Neuron (in vitro differentiated cells): ENCODE results near the gene FAM229B.
"Not testable (repeated sequence)": the region's sequence is repeated elsewhere in the genome, so short reads cannot be mapped to it uniquely, and the experiment has no call there.

Experiments
- H2AFZ ChIP-seq: one replicate; pipeline ENCODE4 v1.6.1; 2013; ENCODE audit warnings: low read depth, mild to moderate bottlenecking, inconsistent platforms, low read length, moderate library complexity
- H3K27me3 ChIP-seq: one replicate; pipeline ENCODE4 v1.6.1; 2013; ENCODE audit warnings: low read length; ENCODE audit not compliant: insufficient read depth
- H3K36me3 ChIP-seq: one replicate; pipeline ENCODE4 v1.6.1; 2013; ENCODE audit warnings: low read length; ENCODE audit not compliant: insufficient read depth
- H3K4me1 ChIP-seq: one replicate; pipeline ENCODE4 v1.6.1; 2013; ENCODE audit warnings: low read length; ENCODE audit not compliant: insufficient read depth
- H3K4me3 ChIP-seq: 2 replicates; pipeline ENCODE4 v1.5.1; 2013; ENCODE audit warnings: mild to moderate bottlenecking, low read length, moderate library complexity
- H3K9me3 ChIP-seq: one replicate; pipeline ENCODE4 v1.6.1; 2013; ENCODE audit warnings: low read length

FAM229B gene

DNA sequence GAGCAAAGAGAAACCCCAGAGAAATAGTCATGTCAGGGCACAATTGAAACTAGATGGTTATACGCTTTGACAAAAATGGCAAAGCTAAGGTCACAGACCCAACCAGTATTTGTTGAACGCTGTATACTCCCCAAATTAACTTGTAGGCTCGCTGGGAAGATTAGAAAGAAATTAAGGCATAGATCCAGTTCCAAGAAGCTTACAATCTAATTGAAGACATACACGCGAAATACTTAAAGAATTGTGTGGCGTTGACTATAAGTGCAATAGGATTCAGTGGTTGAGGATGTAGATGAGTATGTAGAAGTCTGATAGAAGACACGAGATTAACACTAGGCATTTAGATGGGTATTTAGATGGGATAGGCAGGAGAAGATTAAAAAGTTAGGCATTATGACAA, 525 bp downstream of the FAM229B start:
- Histone ChIP-seq H3K4me1 (peaks cover 16% of the 10 kb centered on the region), H2AFZ (peak overlapping the region; percentile 73), H3K4me3 (peak overlapping the region; percentile 94), H3K36me3 (peaks cover 27% of the 10 kb centered on the region), H3K9me3 (no peaks in the 10 kb centered on the region), H3K27me3 (no peaks in the 10 kb centered on the region)

DNA sequence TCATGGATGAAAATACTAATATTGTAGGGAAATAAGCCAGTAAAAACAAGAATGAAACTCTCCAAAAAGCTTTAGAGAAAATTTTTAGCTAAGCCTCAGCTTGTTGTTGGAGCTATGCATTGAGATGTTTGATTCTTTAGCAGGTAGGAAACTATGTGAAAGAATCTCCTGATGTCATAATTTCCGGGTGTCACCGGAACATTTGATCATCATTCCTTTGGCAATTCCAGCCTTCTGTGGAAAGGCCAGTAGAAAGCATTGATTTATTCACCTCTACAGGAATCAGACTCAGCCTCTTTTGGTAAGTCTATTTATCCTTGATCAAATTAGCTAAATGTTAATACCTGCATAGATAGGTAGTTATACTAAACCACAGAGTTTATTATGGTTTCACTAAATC, 9.5 kb downstream of the FAM229B start:
- Histone ChIP-seq H3K4me1 (no peaks in the 10 kb centered on the region), H3K4me3 (no peak overlapping the region), H2AFZ (no peak overlapping the region), H3K9me3 (no peaks in the 10 kb centered on the region), H3K27me3 (no peaks in the 10 kb centered on the region), H3K36me3 (peaks cover 30% of the 10 kb centered on the region)

DNA sequence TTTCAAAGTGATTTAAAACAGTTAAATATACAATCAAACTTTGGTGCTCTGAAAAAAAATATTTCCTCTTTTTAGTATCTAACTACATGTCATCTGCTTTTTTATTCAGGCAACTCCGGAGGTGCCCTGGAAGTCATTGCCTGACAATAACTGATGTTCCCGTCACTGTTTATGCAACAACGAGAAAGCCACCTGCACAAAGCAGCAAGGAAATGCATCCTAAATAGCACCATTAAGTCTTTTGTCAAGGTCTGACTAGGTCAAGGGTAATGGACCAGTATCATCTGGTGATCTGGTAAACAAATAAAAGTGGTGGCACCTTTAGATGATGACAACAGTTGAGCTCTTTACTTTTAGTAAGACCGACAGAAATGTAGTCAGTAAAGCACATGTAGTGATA, 13.2 kb downstream of the FAM229B start:
- Histone ChIP-seq H2AFZ (no peak overlapping the region), H3K4me3 (no peak overlapping the region), H3K9me3 (no peaks in the 10 kb centered on the region), H3K36me3 (peaks cover 39% of the 10 kb centered on the region), H3K4me1 (no peaks in the 10 kb centered on the region), H3K27me3 (no peaks in the 10 kb centered on the region)

DNA sequence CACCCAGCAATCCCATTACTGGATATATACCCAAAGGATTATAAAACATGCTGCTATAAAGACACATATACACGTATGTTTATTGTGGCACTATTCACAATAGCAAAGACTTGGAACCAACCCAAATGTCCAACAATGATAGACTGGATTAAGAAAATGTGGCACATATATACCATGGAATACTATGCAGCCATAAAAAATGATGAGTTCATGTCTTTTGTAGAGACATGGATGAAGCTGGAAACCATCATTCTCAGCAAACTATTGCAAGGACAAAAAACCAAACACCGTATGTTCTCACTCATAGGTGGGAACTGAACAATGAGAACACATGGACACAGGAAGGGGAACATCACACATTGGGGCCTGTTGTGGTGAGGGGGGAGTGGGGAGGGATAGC, 18.6 kb downstream of the FAM229B start:
- Histone ChIP-seq H3K4me1 (peaks cover 11% of the 10 kb centered on the region), H3K36me3 (peaks cover 17% of the 10 kb centered on the region)
- not testable (repeated sequence) for H3K9me3 ChIP-seq, H3K4me3 ChIP-seq, H3K27me3 ChIP-seq, H2AFZ ChIP-seq

DNA sequence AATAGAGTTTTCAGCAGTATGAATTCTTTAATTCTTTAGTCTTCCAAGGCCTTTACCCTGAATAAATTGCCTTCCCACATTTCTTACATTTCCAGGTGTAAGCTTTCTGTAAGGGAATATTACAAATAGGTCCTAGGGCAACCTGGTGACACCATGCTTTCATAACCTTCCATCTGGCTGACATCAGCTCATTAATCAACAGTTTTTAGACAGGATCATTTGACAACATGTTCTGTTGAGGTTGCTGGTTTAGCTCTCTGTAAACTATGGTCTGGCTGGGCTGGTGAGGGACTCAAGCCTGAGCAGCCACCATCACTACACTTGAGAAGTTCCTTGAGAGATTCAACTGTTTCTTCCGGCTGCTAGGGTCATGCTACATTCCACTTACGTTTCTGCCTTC, 19.2 kb downstream of the FAM229B start:
- peaks cover 12% of the 10 kb centered on the region for H3K36me3 ChIP-seq

DNA sequence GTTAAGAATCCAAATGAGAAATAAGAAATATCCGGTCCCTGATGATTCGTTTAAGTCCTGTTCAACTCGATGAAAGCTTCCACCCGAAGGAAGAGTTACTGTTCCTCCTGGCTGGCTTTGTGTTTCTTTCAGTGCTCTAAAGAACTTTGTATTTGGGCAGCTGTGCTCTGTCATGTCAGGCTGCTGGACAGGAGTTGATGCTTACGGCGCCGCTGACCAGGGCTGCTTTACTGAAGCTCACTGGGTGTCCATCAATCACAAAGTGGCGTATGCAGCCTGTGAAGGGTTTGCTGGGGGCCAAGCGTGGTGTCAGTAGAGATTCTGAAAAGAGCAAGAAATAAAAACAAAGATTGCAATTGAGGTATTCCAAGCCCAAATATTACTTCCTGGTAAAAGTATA, 21.9 kb downstream of the FAM229B start:
- Histone ChIP-seq H3K4me3 (no peak overlapping the region), H3K27me3 (no peaks in the 10 kb centered on the region), H3K9me3 (no peaks in the 10 kb centered on the region), H2AFZ (peak overlapping the region; percentile 15), H3K36me3 (no peaks in the 10 kb centered on the region), H3K4me1 (peaks cover 11% of the 10 kb centered on the region)

More for the DNA sequence above, 19.2 kb downstream of the FAM229B start:
- no peaks in the 10 kb centered on the region for H3K27me3 ChIP-seq
- H3K4me3 ChIP-seq: no peak overlapping the region
- peaks cover 11% of the 10 kb centered on the region for H3K4me1 ChIP-seq
- no peak overlapping the region for H2AFZ ChIP-seq
- H3K9me3 ChIP-seq: no peaks in the 10 kb centered on the region

DNA sequence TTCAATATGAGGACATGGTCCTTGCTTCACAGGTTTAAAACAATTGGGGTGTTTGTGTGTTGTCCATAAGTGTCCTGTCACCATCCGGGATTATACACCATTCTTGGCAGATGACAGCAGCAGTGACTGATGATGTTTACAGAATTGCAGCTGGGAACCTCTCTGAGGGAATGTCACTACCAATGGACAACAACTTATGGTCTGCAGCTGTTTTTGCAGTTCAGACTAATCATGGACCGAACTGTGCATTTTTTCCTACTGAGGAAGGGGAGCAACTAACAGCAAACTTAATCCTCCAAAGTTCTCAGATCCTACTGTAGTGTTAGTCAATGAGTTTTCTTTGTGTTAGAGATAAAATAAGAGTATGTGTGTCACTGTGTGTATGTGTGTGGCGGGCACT, 26.0 kb downstream of the FAM229B start:
- H3K4me1 ChIP-seq: peaks cover 11% of the 10 kb centered on the region
- peaks cover 2% of the 10 kb centered on the region for H3K36me3 ChIP-seq
- H3K9me3 ChIP-seq: no peaks in the 10 kb centered on the region
- no peak overlapping the region for H3K4me3 ChIP-seq
- no peak overlapping the region for H2AFZ ChIP-seq
- no peaks in the 10 kb centered on the region for H3K27me3 ChIP-seq

DNA sequence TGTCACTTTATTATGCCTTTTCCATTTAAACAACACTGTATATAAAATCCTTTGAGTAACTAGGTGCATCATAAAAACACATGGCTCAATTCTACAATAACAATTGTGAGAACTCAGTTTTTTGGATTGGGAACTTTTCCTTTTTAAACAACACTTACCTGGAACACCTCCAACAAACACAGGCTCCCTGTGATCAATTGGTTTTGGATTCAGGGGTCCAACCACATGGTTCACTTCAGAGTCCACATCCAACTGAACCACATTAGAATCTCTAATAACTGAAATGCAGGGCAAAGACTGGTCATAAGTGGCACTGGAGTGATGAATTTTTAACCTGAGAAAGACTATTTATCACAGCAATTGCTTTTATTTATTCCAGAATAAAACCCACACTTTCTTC, 26.5 kb downstream of the FAM229B start:
- H3K4me3 ChIP-seq: no peak overlapping the region
- H3K36me3 ChIP-seq: peaks cover 2% of the 10 kb centered on the region
- peaks cover 8% of the 10 kb centered on the region for H3K4me1 ChIP-seq
- no peaks in the 10 kb centered on the region for H3K9me3 ChIP-seq
- no peaks in the 10 kb centered on the region for H3K27me3 ChIP-seq
- no peak overlapping the region for H2AFZ ChIP-seq

DNA sequence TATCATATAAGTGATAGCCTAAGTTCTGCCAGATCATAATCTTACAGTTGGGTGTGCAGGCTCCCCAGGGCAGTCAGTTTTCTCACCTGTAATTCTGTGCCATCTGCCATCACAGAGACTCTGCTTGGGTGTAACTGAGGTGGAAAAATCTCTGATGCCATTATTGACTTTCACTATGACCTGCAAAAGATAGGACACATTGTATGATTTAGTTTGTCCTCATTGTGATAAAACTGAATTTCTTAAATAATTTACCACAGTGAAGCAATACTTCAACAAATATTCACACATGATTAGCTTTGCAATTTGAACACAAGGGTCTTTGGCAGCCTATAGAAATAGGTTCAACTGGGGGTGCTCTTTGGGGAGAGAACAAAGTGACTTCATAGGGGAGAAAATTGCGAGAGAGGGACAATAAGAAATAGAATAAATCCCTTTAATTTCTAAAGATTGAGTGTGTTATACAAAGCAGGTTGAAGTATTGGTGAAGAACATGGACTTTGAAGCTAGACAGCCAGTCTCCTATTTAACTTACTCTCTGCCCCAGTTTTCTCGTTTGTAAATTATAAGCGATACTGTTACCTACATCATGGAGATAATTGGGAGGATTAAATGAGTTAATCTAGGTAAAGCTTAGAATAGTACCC, 27.3 kb downstream of the FAM229B start:
- H3K27me3 ChIP-seq: no peaks in the 10 kb centered on the region
- no peaks in the 10 kb centered on the region for H3K9me3 ChIP-seq
- no peak overlapping the region for H3K4me3 ChIP-seq
- peaks cover under 1% of the 10 kb centered on the region for H3K4me1 ChIP-seq
- no peak overlapping the region for H2AFZ ChIP-seq
- peaks cover 2% of the 10 kb centered on the region for H3K36me3 ChIP-seq

DNA sequence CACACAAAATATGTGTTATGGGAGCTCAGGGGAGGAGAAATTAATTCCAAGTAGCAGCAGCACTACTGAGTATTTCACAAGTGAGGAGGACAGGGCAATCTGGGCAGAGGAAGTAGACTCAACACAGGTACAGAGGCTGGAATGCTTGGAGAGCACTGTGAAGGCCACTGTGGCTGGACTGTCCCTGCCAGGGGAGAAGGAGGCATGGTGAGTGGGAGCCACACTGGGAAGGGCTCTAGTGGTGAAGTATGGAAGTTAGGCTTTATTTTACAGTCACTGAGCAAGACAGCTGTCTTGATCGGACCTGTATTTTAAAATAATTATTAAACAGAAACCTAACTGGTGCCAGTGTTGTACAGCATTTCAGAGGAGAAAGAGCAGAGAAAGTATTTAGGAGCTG, 28.8 kb downstream of the FAM229B start:
- H3K36me3 ChIP-seq: peaks cover 2% of the 10 kb centered on the region
- H3K27me3 ChIP-seq: no peaks in the 10 kb centered on the region
- H3K4me3 ChIP-seq: no peak overlapping the region
- no peaks in the 10 kb centered on the region for H3K9me3 ChIP-seq
- H3K4me1 ChIP-seq: no peaks in the 10 kb centered on the region
- no peak overlapping the region for H2AFZ ChIP-seq

DNA sequence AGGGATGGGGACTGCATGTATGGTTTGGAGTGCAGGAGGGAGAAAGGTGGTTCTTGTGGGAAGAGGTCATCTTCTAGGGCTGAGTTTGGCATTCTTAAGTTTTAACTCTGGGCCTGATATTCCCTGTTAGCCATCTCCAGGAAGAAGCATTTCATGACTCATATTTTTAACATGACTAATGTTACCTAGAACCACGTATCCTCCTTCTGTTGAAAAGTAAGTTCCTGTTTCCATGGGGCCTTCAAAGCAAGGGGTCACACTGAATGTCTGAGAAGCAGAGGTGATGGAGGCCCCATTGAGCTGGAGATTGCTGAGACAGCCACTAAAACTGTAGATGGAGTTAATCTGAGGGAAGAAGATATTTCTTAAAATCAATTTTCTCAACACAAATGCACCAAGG, 30.2 kb downstream of the FAM229B start:
- no peak overlapping the region for H2AFZ ChIP-seq
- H3K36me3 ChIP-seq: peaks cover 2% of the 10 kb centered on the region
- no peaks in the 10 kb centered on the region for H3K9me3 ChIP-seq
- H3K4me1 ChIP-seq: no peaks in the 10 kb centered on the region
- no peaks in the 10 kb centered on the region for H3K27me3 ChIP-seq
- no peak overlapping the region for H3K4me3 ChIP-seq

DNA sequence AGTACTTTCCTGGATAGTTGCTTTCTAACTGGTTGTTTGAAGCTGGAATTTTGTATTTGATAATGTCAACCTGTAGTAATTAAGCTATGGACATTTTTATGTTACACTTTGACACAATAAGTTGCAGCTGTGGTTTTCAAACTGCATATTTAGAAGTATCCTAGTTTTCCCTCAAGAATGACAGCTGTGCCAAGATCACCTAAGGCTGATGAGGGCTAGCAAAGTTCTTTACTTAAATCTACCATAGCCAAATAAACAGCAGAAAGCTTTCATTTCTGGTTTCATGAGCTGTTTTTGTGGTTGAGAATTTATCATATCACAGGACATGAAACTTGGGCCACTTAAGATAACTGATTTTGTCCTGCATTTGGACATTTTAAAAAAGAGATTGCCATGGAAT, 30.6 kb downstream of the FAM229B start:
- Histone ChIP-seq H3K9me3 (no peaks in the 10 kb centered on the region), H2AFZ (no peak overlapping the region), H3K27me3 (no peaks in the 10 kb centered on the region), H3K4me3 (no peak overlapping the region), H3K36me3 (peaks cover 2% of the 10 kb centered on the region), H3K4me1 (no peaks in the 10 kb centered on the region)

DNA sequence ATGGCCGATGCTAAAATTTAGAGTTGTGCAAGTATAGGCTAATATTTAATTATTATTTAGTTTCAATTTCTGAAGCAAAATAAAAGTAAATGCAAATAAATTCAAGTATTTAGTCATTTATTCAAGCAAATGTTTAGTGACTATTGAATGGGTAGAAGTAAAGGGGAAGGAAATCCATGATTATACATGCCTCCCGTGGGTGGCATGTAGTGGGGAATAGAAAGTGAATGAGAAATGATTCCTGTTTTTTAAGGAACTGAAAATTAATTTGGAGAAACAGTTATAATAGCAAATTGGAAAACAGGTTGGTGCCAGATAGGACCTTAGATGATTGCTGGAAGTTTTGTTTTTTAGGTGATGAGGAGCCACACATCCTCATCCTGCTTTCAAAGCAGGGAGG, 35.4 kb downstream of the FAM229B start:
- Histone ChIP-seq H3K9me3 (no peaks in the 10 kb centered on the region), H3K4me3 (no peak overlapping the region), H3K36me3 (no peaks in the 10 kb centered on the region), H2AFZ (no peak overlapping the region), H3K27me3 (no peaks in the 10 kb centered on the region), H3K4me1 (no peaks in the 10 kb centered on the region)

DNA sequence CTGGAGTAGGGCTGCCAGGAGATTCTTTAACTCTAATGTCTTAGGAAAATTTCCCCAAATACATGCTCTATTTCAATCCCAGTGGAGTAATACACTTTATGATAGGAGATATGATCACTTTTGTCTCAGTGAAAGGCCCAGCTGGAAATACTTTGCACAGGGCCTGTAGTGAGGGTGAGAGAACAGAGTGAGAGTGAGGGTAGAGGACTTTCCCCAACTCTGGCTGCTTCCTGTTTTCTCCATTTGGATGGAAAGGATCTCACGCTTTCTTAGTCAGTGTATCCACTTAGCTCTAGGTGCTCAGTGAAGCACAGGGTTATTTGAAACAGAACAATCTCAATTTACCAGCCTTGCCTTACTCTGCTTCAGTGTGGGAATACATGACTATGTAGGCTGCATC, 36.6 kb downstream of the FAM229B start:
- H3K4me3 ChIP-seq: no peak overlapping the region
- H3K27me3 ChIP-seq: no peaks in the 10 kb centered on the region
- no peak overlapping the region for H2AFZ ChIP-seq
- H3K4me1 ChIP-seq: no peaks in the 10 kb centered on the region
- H3K36me3 ChIP-seq: no peaks in the 10 kb centered on the region
- no peaks in the 10 kb centered on the region for H3K9me3 ChIP-seq
